K562 (cell line): ENCODE measurements around the gene ZFPM1.

Experiments
- ADNP ChIP-seq: fragments of 200-800 bp; sonication (Bioruptor generic); IDR thresholded peaks from 2 replicates; pipeline ENCODE4 v1.6.1; 2016; ENCODE audit warnings: missing genetic modification characterization, missing compliant biosample characterization
- CHD4 ChIP-seq: fragments of 200-600 bp; sonication (generic); IDR thresholded peaks from 3 replicates; pipeline ENCODE4 v1.6.1; 2012; ENCODE audit warnings: low read depth, mild to moderate bottlenecking, mixed read lengths, low read length, inconsistent platforms; ENCODE audit not compliant: insufficient read depth, insufficient replicate concordance, poor library complexity, severe bottlenecking
- CREB1 ChIP-seq, 2 experiments: sonication (generic) in 1 of 2; formaldehyde crosslinking in 1 of 2; IDR thresholded peaks; 2 replicates each; pipeline versions ENCODE4 v1.6.1 to v1.8.0; 2012 to 2022; ENCODE audit warnings: inconsistent platforms in 1 of 2, mild to moderate bottlenecking in 1 of 2, missing genetic modification reagents in 1 of 2, moderate library complexity in 1 of 2
- HOMEZ ChIP-seq: fragments of 250-450 bp; sonication (Bioruptor Pico); IDR thresholded peaks from 2 replicates; pipeline ENCODE4 v1.4.0; 2020; ENCODE audit warnings: mild to moderate bottlenecking, moderate library complexity
- MAX ChIP-seq: sonication (generic); formaldehyde crosslinking; IDR thresholded peaks from 2 replicates; pipeline ENCODE4 v1.9.0; 2022; ENCODE audit warnings: mild to moderate bottlenecking, missing genetic modification reagents
- MYC ChIP-seq, 2 experiments: fragments of 250-450 bp in 1 of 2; sonication (Bioruptor Pico) in 1 of 2; IDR thresholded peaks; 2 replicates each; pipeline versions ENCODE4 v1.5.1 to v1.6.1; 2012 to 2021; ENCODE audit warnings: low read depth in 2 of 2, borderline replicate concordance in 1 of 2, improper control_type of control experiment in 1 of 2, low read length in 1 of 2, mild to moderate bottlenecking in 1 of 2, moderate library complexity in 1 of 2
- POLR2AphosphoS5 ChIP-seq: IDR thresholded peaks from 2 replicates; pipeline ENCODE4 v1.6.1; 2011; ENCODE audit warnings: mild to moderate bottlenecking, low read depth, low read length, moderate library complexity; ENCODE audit not compliant: control insufficient read depth, insufficient read depth
- RAD21 ChIP-seq, 2 experiments: fragments of 250-450 bp in 1 of 2; fragments of 450-650 bp in 1 of 2; sonication (Bioruptor Pico) in 1 of 2; formaldehyde crosslinking in 1 of 2; IDR thresholded peaks in 1 of 2; conservative IDR thresholded peaks in 1 of 2; 2 replicates each; pipeline versions ENCODE4 v1.4.0 to v1.8.0; 2020 to 2022; ENCODE audit warnings: mild to moderate bottlenecking in 2 of 2, moderate library complexity in 1 of 2
- SPI1 ChIP-seq: IDR thresholded peaks from 2 replicates; pipeline ENCODE4 v1.6.1; 2011; ENCODE audit warnings: low read depth, low read length, control low read depth, borderline replicate concordance
- TCF15 ChIP-seq: fragments of 250-450 bp; sonication (Bioruptor Pico); IDR thresholded peaks from 2 replicates; pipeline ENCODE4 v1.8.0; 2022; ENCODE audit warnings: moderate library complexity, mild to moderate bottlenecking, inconsistent platforms
- ZNF212 ChIP-seq: fragments of 450-650 bp; formaldehyde crosslinking; IDR thresholded peaks from 2 replicates; pipeline ENCODE4 v1.4.0; 2020; ENCODE audit warnings: mild to moderate bottlenecking
- ZNF280B ChIP-seq: fragments of 250-450 bp; sonication (Bioruptor Pico); IDR thresholded peaks from 2 replicates; pipeline ENCODE4 v1.5.1; 2021; ENCODE audit warnings: mild to moderate bottlenecking

- TF ChIP-seq RAD21 (CRISPR knock-in tag; conservative IDR thresholded peaks at IDR 0.05 in 1 of 2, IDR thresholded peaks at IDR 0.05 in 1 of 2), result no peak
- TF ChIP-seq MAX (CRISPR knock-in tag), result no peak
- no peak for TF ChIP-seq POLR2AphosphoS5
- no peak for TF ChIP-seq ZNF212 (CRISPR knock-in tag)
- no peak for TF ChIP-seq HOMEZ
- TF ChIP-seq SPI1, result no peak
- TF ChIP-seq MYC (IDR thresholded peaks at IDR 0.05; ENCODE audit: low read depth, low read length), result no peak
- no peak for TF ChIP-seq MYC (CRISPR knock-in tag; IDR thresholded peaks at IDR 0.05; ENCODE audit: borderline replicate concordance, low read depth)
- TF ChIP-seq ZNF280B (CRISPR knock-in tag), result no peak
- TF ChIP-seq CREB1 (IDR thresholded peaks at IDR 0.05), result no peak
- TF ChIP-seq CREB1 (CRISPR knock-in tag; IDR thresholded peaks at IDR 0.05), result no peak
- TF ChIP-seq CHD4, result no peak
- TF ChIP-seq ADNP (tag), result no peak
- TF ChIP-seq TCF15, result no peak
Measured at GRCh38 chr16:88439016-88439415, 14.1 kb upstream of the ZFPM1 start.
